Epithelial cell of esophagus (primary cell): ENCODE measurements around the gene C16orf89.

Source experiments
- DNase-seq: peaks from one replicate; pipeline ENCODE4 v3.0.0; 2010; ENCODE audit warnings: low read depth
- H3K4me3 ChIP-seq: 2 replicates; pipeline ENCODE4 v1.5.1; 2011; ENCODE audit warnings: mild to moderate bottlenecking, low read length, control low read depth
- TF ChIP-seq, protein P1 (sequence below): IDR thresholded peaks from 2 replicates; pipeline ENCODE4 v1.5.1; 2011; ENCODE audit warnings: low read depth, mild to moderate bottlenecking, low read length, control low read depth, inconsistent platforms; ENCODE audit not compliant: insufficient read depth; ENCODE audit errors: missing control alignments

Gene C16orf89

DNA sequence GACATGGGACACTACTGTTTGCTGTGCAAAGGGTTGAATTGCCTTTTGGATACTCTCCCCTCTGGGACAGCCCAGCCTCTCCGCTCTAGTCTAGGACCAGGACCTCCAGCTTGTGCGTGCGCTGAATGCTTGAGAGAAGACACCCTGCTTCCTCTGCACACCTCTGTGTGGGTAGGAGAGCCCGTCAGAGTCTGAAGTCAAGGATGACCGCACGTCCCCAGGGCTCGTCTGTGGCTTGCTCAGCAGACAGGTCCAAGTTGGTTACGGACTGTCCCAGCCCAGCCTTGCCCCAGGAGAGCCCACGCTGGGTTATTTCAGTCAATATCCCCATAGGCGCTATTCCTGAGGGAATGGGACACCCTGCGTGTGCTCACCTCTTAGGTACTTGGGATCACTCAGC, 3.7 kb downstream of the C16orf89 start:
- no peak overlapping the region for H3K4me3 ChIP-seq
- DNase-seq, result no peak
- TF ChIP-seq, protein P1, sequence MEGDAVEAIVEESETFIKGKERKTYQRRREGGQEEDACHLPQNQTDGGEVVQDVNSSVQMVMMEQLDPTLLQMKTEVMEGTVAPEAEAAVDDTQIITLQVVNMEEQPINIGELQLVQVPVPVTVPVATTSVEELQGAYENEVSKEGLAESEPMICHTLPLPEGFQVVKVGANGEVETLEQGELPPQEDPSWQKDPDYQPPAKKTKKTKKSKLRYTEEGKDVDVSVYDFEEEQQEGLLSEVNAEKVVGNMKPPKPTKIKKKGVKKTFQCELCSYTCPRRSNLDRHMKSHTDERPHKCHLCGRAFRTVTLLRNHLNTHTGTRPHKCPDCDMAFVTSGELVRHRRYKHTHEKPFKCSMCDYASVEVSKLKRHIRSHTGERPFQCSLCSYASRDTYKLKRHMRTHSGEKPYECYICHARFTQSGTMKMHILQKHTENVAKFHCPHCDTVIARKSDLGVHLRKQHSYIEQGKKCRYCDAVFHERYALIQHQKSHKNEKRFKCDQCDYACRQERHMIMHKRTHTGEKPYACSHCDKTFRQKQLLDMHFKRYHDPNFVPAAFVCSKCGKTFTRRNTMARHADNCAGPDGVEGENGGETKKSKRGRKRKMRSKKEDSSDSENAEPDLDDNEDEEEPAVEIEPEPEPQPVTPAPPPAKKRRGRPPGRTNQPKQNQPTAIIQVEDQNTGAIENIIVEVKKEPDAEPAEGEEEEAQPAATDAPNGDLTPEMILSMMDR, result no peak

DNA sequence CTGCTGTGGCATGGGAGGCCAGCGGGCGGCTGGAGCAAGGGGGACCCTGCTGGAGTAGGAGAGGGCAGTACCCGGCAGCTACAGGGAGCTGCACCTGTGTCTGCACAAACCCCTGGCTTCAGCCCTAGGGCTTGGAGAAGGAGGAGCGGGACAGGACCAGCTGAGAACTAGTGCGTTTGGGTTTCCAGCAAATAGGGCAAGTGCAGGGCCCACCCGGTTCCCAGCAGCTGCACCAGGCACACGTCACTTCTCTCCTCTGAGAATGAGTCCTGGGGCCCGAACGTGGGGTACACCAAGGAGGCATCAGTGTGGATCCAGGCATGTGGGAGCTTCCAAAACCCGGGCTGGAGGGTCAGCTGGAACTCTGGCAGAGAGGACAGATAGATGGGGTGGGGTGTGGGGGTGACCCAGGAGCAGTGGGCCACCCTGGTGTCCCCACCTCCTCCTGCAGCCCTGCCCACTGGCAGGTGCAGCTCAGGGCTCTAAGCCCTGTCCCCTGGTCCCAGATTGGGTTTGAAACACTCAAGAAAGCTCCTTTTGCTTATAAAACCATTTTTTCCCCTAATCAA, 5.6 kb downstream of the C16orf89 start:
- TF ChIP-seq, protein P1, result no peak
- no peak overlapping the region for H3K4me3 ChIP-seq
- no peak for DNase-seq

DNA sequence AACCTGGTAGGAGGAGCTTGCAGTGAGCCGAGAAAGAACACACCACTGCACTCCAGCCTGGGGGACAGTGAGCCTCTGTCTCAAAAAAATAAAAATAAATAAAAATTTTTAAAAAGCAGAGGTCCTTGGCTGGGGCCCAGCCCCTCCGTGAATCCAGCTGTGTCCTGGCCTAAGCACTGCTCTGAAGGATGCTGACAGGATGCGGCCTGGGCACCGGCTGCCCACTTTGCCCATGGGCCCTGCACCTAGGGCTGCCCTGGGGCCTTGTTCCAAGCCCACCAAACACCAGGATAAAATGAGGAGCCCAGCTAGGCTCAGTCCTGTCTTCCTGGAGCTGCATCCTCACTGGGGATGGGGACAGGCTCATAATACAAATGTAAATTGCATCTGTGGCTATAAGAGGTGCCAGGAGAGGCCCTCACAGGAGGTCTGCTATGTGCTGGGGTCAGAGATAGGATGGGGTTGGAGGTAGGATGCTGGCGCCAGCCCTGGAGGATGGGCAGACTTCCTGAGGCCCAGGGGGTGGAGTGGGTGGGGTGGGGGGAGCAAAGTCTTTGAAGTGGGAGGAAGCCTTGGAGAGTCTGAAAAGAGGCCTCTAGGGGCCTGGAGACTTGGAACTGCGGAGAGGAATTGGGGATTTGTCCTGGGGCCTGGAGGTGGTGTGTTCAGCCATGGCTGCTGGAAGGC, 6.2 kb downstream of the C16orf89 start:
- TF ChIP-seq, protein P1, result no peak
- no peak overlapping the region for H3K4me3 ChIP-seq
- no peak for DNase-seq

DNA sequence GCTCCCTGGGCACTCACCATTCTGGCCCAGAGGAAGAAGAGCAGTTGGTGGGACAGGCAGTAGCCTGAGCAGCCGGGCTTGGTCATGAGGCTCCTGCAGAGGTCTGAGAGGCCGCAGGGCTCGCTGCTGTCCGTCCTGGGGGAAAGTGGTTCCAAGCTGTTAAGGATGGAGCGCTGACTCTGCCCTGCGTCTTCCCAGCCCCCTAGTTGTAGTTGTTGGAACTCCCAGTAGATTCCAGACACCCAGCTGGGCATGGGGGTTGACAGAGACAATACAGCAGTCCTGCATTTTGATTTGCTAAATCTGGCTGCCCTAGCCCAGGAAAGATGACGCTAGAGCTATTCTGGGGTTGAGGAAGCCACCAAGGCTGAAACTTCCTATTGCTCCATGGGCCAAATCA, 7.3 kb downstream of the C16orf89 start:
- H3K4me3 ChIP-seq, result no peak overlapping the region
- TF ChIP-seq, protein P1, result no peak
- DNase-seq, result no peak

GRCh38 chr16:5056352-5056751, 9.4 kb downstream of the C16orf89 start:
- TF ChIP-seq, protein P1, result peak; percentile 26
- H3K4me3 ChIP-seq, result no peak overlapping the region
- DNase-seq, result peak; percentile 41

DNA sequence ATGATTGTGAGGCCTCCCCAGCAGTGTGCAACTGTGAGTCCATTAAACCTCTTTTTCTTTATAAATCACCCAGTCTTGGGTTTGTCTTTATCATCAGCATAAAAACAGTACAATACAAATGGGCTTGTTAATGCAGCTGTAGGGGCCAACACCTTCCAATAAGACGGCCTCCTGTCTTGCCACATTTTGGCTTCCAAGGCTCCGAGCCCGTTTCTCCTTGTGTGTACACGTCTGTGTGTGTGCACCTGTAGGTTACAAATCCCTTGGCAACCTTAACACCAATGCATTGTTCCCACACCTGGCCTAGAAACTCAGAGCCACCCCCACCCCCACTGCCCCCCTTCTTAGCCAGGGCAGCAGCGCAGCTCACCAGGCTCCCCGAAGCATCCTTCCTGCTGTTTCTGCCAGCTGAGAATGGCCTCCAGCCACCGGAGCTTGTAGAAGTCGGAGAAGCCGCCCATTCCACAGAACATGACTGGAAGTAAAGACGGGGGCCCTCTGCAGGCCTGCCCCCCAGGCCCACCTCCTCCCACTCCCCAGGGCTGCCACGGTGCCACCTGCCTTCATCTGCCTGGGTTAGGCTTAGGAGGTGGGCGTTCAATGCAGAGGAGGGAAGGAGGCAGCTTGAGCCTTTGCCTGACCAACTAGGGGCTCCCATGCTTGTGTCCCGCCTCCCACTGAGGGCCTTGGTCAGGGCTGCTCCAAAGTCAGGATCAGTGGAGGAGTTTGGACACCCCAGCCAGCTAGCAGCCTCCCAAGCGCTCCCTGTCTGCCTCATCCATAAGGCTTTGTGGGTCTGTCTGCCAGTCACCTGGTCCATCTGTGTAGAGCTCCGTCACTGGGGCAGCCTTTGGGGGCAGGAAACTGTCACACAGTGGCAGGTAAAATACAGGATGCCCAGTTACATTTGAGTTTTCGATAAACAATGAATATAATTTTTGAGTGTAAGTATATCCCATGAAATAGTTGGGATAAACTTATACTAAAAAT, 10.6 kb downstream of the C16orf89 start:
- TF ChIP-seq, protein P1, result no peak
- no peak overlapping the region for H3K4me3 ChIP-seq
- no peak for DNase-seq
